ENCODE measurements around the gene HRAS. TPM values are rescaled to one million over a fixed set of nuclear protein-coding genes. Genes with fewer than 3 reads are reported as not detected.

Gene HRAS
- total RNA-seq, 3 donors from 2014 or later (not counting 1 experiment from before 2014, with no cell fraction given) = 27.6 to 35.0 (median 30.6) TPM

- no peaks in the 10 kb centered on the region for H3K4me1 Mint-ChIP-seq
- WGBS (ENCODE audit: insufficient coverage) = 87% methylated on average over 5 of the region's 5 CpGs
- ATAC-seq = no peak
Observed at GRCh38 chr11:550746-551085, 15.3 kb upstream of the HRAS start.

DNA sequence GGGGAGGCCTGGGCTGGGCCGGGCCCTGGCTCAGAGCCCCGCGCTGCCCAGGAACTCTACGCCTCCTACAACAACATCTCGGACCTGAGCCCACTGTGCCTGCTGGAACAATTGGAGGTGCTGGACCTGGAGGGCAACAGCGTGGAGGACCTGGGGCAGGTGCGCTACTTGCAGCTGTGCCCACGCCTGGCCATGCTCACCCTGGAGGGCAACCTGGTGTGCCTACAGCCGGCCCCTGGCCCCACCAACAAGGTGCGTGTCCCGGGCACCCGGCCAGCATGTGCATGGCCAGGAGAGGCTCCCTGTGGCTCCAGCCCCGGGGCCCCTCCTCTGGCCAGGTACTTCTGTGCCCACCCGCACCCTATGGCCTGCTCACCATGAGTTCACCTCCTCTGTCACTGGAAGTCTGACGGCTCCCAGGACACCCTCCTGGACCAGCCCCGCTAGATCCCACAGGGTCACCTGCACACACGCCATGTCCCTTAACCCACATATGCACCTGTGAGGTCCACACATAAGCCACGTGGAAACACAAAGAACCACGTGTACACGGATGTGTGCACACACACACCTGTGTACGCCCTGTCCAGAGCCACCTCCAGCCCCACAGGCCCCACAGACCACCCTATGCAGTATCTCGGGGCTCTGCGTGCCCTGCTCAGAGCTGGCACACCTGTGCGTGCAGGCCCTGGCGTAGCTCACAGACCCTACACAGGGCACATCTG is 14.8 kb upstream of the HRAS start:
- H3K27me3 ChIP-seq (ENCODE audit: control insufficient read depth, insufficient read depth, low read length) = no peaks in the 10 kb centered on the region
- 93% methylated on average over 25 of the region's 25 CpGs for WGBS (ENCODE audit: insufficient coverage)
- H3K4me1 ChIP-seq (ENCODE audit: control insufficient read depth, insufficient read depth, low read length) = peaks cover 13% of the 10 kb centered on the region
- DNase-seq (no peak), ATAC-seq (no peak)
- Mint-ChIP-seq H3K4me1 (no peaks in the 10 kb centered on the region), H3K36me3 (no peaks in the 10 kb centered on the region), H3K4me3 (no peak overlapping the region), H3K9me3 (no peaks in the 10 kb centered on the region), H3K27me3 (ENCODE audit: low read depth in 2 of 2) (peaks cover 0 to 3% of the 10 kb centered on the region in 2 donors), H3K27ac (no peak overlapping the region)
- H3K27ac ChIP-seq (ENCODE audit: low read length) = no peak overlapping the region
- TF ChIP-seq, protein P1, sequence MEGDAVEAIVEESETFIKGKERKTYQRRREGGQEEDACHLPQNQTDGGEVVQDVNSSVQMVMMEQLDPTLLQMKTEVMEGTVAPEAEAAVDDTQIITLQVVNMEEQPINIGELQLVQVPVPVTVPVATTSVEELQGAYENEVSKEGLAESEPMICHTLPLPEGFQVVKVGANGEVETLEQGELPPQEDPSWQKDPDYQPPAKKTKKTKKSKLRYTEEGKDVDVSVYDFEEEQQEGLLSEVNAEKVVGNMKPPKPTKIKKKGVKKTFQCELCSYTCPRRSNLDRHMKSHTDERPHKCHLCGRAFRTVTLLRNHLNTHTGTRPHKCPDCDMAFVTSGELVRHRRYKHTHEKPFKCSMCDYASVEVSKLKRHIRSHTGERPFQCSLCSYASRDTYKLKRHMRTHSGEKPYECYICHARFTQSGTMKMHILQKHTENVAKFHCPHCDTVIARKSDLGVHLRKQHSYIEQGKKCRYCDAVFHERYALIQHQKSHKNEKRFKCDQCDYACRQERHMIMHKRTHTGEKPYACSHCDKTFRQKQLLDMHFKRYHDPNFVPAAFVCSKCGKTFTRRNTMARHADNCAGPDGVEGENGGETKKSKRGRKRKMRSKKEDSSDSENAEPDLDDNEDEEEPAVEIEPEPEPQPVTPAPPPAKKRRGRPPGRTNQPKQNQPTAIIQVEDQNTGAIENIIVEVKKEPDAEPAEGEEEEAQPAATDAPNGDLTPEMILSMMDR (IDR thresholded peaks at IDR 0.05) = no peak
- no peaks in the 10 kb centered on the region for H3K9me3 ChIP-seq (ENCODE audit: control insufficient read depth, insufficient read depth, low read length)
- intact Hi-C loops (cut with micrococcal nuclease) = no loop called here
- no peak overlapping the region for H3K4me3 ChIP-seq (ENCODE audit: low read length)
- no peaks in the 10 kb centered on the region for H3K36me3 ChIP-seq (ENCODE audit: control insufficient read depth, insufficient read depth, low read length)

More at GRCh38 chr11:550746-551085, 15.3 kb upstream of the HRAS start:
- TF ChIP-seq, protein P1 (IDR thresholded peaks at IDR 0.05) = no peak
- intact Hi-C loops (cut with micrococcal nuclease) = no loop called here
- Histone ChIP-seq H3K36me3 (ENCODE audit: control insufficient read depth, insufficient read depth, low read length) (no peaks in the 10 kb centered on the region), H3K4me3 (ENCODE audit: low read length) (no peak overlapping the region), H3K27ac (ENCODE audit: low read length) (no peak overlapping the region), H3K4me1 (ENCODE audit: control insufficient read depth, insufficient read depth, low read length) (peaks cover 18% of the 10 kb centered on the region), H3K27me3 (ENCODE audit: control insufficient read depth, insufficient read depth, low read length) (no peaks in the 10 kb centered on the region), H3K9me3 (ENCODE audit: control insufficient read depth, insufficient read depth, low read length) (no peaks in the 10 kb centered on the region)
- no peak overlapping the region for H3K27ac Mint-ChIP-seq
- no peaks in the 10 kb centered on the region for H3K36me3 Mint-ChIP-seq
- peaks cover 0 to 3% of the 10 kb centered on the region in 2 donors for H3K27me3 Mint-ChIP-seq (ENCODE audit: low read depth in 2 of 2)
- no peak overlapping the region for H3K4me3 Mint-ChIP-seq
- DNase-seq = no peak
- H3K9me3 Mint-ChIP-seq = no peaks in the 10 kb centered on the region

DNA sequence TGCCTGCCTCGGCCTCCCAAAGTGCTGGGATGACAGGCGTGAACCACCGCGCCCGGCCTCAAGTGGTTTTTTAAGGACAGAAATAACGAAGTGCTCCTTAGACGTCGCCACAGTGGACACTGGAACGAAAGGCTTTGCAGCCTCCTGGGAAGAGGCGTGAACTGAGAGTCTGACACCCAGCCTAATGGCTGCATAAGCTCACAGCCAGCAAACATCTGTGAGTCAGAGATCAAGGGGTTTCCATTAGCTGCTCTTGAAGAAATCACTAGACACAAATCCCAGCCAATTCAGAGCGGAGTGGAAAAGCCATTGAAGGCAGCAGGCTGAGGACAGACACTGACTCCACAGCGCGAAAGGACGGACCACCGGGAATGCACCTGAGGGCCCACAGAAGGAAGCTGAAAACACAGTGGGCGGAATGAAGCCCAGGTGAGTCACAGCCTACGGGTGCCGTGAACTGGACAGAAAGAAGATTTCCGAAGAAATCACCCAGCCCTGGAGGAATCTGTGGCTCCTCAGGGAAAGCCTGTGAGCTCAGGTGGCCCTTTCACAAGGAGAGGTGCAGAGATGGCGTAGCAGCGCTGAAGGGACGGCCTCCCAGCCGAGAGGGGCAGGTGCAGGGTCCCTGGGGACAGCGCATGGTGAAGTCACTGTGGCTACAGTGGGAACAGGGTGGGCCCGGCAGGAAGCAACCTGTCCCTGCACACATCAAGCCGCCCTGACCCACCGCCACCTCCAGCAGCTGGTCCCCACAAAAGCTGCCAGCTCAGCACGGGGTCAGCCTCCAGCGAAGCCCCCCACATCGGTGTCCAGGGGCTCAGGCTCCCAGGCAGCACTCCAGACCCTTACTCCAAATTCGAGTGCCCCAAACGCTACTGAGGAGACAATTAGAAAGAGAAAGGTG is 13.6 kb upstream of the HRAS start:
- Mint-ChIP-seq H3K4me3 (no peak overlapping the region), H3K27ac (no peak overlapping the region)
- 86% methylated on average over 32 of the region's 32 CpGs for WGBS (ENCODE audit: insufficient coverage)

More for the DNA sequence above, 13.6 kb upstream of the HRAS start:
- no peaks in the 10 kb centered on the region for H3K27me3 ChIP-seq (ENCODE audit: control insufficient read depth, insufficient read depth, low read length)
- DNase-seq (no peak), ATAC-seq (no peak)
- H3K36me3 Mint-ChIP-seq = no peaks in the 10 kb centered on the region
- peaks cover 3% of the 10 kb centered on the region for H3K4me1 ChIP-seq (ENCODE audit: control insufficient read depth, insufficient read depth, low read length)
- no peaks in the 10 kb centered on the region for H3K9me3 Mint-ChIP-seq
- H3K27me3 Mint-ChIP-seq (ENCODE audit: low read depth in 2 of 2) = peaks cover 0 to 3% of the 10 kb centered on the region in 2 donors
- intact Hi-C loops (cut with micrococcal nuclease) = no loop called here
- no peaks in the 10 kb centered on the region for H3K9me3 ChIP-seq (ENCODE audit: control insufficient read depth, insufficient read depth, low read length)
- H3K4me1 Mint-ChIP-seq = no peaks in the 10 kb centered on the region
- H3K36me3 ChIP-seq (ENCODE audit: control insufficient read depth, insufficient read depth, low read length) = no peaks in the 10 kb centered on the region
- no peak overlapping the region for H3K27ac ChIP-seq (ENCODE audit: low read length)
- TF ChIP-seq, protein P1 (IDR thresholded peaks at IDR 0.05) = no peak
- H3K4me3 ChIP-seq (ENCODE audit: low read length) = no peak overlapping the region

Measured in natural killer cell (primary cell).